ENCODE results near the gene IER2.
"Not testable (repeated sequence)": the region's sequence is repeated elsewhere in the genome, so short reads cannot be mapped to it uniquely, and the experiment has no call there.

The IER2 gene

DNA sequence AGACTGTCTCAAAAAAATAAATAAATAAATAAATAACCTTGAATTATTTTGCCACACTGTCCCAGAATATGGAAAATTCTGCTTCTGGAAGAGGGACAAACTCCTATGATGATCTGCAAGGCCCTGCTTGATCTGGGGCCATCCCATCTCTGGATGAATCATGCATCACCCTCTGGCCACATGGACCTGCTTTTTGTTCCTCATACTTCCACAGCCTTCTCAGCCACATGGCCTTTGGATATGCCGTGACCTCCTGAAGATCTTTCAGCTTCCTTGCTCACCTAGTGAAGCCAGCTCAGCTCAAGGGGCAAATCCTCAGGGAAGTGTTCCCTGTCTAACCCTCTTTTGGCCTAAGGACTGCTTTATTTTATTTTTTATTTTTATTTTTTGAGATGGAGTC is 10.3 kb downstream of the IER2 start:
- Histone ChIP-seq H3K36me3 (ENCODE audit: insufficient read depth, low read length) (no peaks in the 10 kb centered on the region), H3K9ac (ENCODE audit: low read depth, low read length) (no peak overlapping the region), H3K9me3 (ENCODE audit: control insufficient read depth, insufficient read depth, low read length) (no peaks in the 10 kb centered on the region), H3K4me1 (ENCODE audit: insufficient read depth, low read length) (peaks cover 20% of the 10 kb centered on the region)

DNA sequence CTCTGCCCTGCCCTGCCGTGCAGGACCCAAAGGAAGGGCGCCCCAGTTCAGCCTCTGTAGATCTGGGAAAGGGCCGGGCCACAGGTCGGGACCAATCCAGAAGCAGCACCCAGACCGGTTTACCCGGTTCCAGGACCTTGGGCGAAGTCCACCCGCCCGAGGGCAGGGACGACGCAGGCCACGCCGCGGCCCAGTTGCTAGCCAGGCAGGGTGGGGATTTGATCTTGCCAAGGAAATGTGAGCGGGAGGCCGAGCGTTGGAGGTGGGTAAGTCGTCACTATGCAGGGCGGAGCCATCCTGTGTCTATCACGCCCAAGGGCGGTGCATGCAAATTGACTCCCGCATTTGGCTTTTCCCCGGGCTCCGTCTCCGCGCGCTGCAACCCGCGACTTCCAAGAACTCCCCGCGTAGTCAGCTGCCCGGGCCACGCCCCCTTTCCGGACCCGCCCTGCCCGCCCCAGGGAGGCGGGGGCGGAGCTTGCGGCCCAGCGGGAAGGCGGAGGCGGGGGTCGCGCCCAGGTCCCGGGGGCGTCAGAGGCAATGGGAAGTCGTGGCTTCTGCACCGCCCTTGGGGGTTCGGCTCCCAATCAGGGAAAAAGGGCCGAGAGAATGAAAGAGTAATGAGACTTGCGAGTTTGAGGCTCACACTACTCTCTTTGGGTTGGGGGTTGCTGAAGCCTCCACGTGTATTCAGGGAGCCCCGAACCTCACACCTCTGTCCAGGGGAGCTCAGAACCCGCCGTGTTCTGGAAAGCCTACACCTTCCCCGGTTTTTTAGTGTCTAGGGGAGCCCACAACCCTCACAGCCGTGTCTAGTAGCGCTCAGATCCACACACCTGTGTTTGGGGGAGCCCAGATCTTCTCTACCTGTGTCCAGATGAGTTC is 12.8 kb downstream of the IER2 start:
- H3K9me3 ChIP-seq (ENCODE audit: control insufficient read depth, insufficient read depth, low read length), result no peaks in the 10 kb centered on the region
- H3K4me1 ChIP-seq (ENCODE audit: insufficient read depth, low read length), result peaks cover 23% of the 10 kb centered on the region
- H3K9ac ChIP-seq (ENCODE audit: low read depth, low read length), result peak overlapping the region; percentile 71
- H3K36me3 ChIP-seq (ENCODE audit: insufficient read depth, low read length), result no peaks in the 10 kb centered on the region

DNA sequence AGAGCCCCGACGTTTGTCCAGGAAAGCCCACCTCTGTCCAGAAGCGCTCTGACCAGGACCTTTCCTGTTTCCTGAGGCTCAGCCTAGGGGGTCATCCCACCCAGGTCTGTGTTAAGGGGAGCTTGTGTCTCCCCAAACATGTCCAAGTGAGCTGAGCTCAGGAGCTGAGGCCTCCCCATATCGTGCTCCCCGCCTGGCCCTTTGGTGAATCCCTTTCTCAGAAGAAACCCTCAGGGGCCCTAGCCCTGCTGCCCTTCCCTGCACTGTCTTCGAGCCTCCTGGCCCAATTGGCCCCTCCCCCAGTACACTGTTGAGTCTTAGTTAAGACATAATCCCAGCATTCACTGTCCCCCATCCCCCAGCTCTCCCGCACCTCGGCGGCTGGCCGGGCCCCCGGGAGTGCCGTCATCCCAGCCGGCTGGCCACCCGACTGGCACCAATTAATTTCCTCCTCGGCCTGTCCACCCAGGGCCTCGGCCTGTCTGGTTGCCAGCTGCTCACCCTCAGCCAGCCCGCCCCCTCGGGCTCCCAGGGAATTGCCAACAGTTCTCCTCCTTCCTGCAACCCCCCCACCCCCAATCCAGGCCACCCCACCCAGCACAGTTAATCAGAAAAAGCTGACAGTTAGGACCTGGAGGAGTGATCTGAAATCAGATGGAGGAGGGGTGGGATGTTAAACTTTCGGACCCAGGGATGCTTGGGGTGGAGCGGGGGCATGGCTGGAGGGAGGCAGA is 13.6 kb downstream of the IER2 start:
- Histone ChIP-seq H3K9me3 (ENCODE audit: control insufficient read depth, insufficient read depth, low read length) (no peaks in the 10 kb centered on the region), H3K4me1 (ENCODE audit: insufficient read depth, low read length) (peaks cover 23% of the 10 kb centered on the region), H3K9ac (ENCODE audit: low read depth, low read length) (peak overlapping the region; percentile 71), H3K36me3 (ENCODE audit: insufficient read depth, low read length) (no peaks in the 10 kb centered on the region)

DNA sequence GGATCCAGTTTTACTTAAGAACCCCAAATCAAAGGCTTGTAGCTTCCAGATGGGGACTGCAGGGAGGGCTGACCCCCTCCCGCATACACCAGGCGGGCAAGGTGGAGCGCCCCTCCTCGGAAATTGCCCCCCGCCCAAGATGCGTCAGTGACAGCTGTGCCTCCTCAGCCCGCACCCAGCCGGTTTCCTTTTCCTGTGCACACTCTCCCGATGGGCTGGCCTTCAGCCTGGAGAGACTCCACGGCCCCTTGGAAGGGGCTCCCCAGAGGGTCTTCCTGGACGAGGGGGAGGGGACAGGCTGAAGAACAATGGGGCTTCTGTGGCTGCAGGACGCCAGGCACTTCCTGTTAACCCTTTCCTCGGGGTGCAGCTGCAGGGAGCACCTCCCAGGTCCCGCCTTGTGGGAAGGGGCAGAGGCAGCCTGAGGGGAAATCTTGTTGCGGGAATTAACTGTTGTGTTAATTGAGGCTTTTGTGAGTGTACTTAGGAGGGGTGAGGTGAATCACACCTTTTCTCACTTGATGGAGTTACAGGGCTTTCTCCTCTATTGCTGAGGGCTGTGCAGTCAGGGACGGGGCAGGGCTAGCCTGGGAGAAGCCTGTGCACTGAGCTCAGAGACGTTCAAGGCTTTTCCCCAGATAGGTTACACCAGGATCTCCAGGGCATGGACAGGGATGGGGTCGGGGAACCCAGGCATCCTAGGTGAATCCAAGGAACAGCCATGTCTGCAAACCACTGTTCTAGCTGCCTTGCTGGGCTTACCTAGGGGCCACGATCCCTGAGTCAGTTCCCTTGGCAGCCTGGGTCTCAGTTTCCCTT is 14.3 kb downstream of the IER2 start:
- H3K36me3 ChIP-seq (ENCODE audit: insufficient read depth, low read length), result no peaks in the 10 kb centered on the region
- no peaks in the 10 kb centered on the region for H3K9me3 ChIP-seq (ENCODE audit: control insufficient read depth, insufficient read depth, low read length)
- H3K9ac ChIP-seq (ENCODE audit: low read depth, low read length), result peak overlapping the region; percentile 71
- peaks cover 29% of the 10 kb centered on the region for H3K4me1 ChIP-seq (ENCODE audit: insufficient read depth, low read length)

DNA sequence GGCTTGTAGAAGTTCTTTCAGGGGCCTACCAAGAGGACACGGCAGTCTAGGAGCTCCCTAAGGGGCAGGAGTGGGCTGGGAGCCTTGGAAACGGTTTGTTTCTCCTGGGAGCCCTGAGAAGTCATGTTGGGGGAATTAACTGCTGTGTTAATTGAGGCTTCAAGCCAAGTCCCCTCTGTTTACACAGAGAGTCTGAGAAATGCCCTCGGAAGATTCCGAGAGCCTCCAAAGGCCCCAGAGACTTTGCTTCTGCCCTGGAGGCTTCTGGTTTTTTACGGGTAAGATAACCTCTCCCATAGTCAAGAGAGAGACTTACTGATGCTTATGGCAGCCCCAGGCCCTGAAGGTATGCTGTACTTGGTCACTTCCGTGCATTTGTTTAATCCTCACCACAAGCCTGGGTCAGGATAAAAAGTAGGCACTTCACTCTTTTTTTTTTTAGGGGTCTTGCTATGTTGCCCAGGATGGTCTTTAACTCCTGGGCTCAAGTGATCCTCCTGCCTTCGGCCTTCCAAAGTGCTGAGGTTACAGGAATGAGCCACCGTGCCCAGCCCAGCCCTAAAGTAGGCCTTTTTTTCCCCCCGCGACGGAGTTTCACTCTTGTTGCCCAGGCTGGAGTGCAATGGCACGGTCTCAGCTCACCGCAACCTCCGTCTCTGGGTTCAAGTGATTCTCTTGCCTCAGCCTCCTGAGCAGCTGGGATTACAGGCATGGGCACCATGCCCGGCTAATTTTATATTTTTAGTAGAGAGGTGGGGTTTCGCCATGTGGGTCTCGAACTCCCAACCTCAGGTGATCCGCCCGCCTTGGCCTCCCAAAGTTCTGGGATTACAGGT is 15.2 kb downstream of the IER2 start:
- H3K9ac ChIP-seq (ENCODE audit: low read depth, low read length), result peak overlapping the region; percentile 51
- peaks cover 28% of the 10 kb centered on the region for H3K4me1 ChIP-seq (ENCODE audit: insufficient read depth, low read length)
- H3K9me3 ChIP-seq (ENCODE audit: control insufficient read depth, insufficient read depth, low read length), result no peaks in the 10 kb centered on the region
- H3K36me3 ChIP-seq (ENCODE audit: insufficient read depth, low read length), result no peaks in the 10 kb centered on the region

DNA sequence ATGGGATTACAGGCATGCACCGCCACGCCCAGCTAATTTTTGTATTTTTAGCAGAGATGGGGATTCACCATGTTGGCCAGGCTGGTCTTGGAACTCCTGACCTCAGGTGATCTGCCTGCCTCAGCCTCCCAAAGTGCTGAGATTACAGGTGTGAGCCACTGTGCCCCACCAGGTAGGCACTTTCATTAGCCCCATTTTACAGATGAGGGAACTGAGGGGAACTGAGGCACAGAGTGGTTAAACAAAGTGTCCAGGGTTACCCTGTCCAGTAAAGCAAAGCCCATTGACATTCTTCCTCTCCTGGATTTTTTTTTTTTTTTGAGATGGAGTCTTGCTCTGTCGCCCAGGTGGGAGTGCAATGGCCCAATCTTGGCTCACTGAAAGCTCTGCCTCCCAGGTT is 15.9 kb downstream of the IER2 start:
- not testable (repeated sequence) for H3K9ac ChIP-seq (ENCODE audit: low read depth, low read length); H3K36me3 ChIP-seq (ENCODE audit: insufficient read depth, low read length)

DNA sequence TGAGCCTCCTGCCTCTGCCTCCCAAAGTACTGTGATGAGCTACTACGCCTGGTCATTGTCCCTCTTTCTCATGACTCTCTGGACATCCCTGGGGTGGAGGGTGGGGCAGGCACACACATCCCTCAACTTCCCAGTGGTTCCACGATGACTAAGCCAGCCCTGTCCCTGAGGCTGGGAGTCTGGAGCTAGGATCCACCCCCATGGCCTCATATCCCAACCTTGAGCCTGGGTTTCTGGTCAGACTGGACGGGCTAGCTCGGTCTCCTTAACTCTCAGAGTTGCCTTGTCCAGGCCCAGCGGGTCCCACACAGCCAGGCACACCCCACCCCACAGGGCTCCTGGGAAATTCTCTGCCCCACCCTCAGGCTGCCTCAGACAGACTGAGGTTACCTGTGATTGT is 19.6 kb downstream of the IER2 start:
- no peaks in the 10 kb centered on the region for H3K9me3 ChIP-seq (ENCODE audit: control insufficient read depth, insufficient read depth, low read length)
- no peaks in the 10 kb centered on the region; the same call in 1 of the 2 replicates for H3K36me3 ChIP-seq (ENCODE audit: insufficient read depth, low read length)
- H3K9ac ChIP-seq (ENCODE audit: low read depth, low read length), result no peak overlapping the region
- peaks cover 24% of the 10 kb centered on the region for H3K4me1 ChIP-seq (ENCODE audit: insufficient read depth, low read length)

More for the DNA sequence above, 15.9 kb downstream of the IER2 start:
- H3K9me3 ChIP-seq (ENCODE audit: control insufficient read depth, insufficient read depth, low read length), result not testable (repeated sequence)
- peaks cover 24% of the 10 kb centered on the region for H3K4me1 ChIP-seq (ENCODE audit: insufficient read depth, low read length)

DNA sequence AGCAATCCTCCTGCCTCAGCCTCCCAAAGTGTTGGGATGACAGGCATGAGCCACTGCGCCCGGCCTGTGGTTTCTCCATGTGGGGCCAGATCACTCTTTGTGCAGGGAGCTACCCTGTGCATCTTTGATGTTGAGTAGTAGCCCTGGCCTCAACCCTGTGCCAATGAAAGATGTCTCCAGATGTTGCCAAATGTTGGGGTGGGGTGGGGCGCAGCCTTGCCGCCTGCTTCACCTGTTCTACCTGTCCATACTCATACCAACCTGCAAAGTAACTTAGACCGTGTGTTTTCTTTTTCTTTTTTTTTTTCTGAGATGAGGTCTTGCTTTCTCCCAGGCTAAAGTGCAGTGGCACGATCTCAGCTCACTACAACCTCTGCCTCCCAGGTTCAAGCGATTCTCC is 20.9 kb downstream of the IER2 start:
- Histone ChIP-seq H3K4me1 (ENCODE audit: insufficient read depth, low read length) (peaks cover 15% of the 10 kb centered on the region), H3K9ac (ENCODE audit: low read depth, low read length) (no peak overlapping the region), H3K36me3 (ENCODE audit: insufficient read depth, low read length) (no peaks in the 10 kb centered on the region; the same call in 1 of the 2 replicates), H3K9me3 (ENCODE audit: control insufficient read depth, insufficient read depth, low read length) (no peaks in the 10 kb centered on the region)

DNA sequence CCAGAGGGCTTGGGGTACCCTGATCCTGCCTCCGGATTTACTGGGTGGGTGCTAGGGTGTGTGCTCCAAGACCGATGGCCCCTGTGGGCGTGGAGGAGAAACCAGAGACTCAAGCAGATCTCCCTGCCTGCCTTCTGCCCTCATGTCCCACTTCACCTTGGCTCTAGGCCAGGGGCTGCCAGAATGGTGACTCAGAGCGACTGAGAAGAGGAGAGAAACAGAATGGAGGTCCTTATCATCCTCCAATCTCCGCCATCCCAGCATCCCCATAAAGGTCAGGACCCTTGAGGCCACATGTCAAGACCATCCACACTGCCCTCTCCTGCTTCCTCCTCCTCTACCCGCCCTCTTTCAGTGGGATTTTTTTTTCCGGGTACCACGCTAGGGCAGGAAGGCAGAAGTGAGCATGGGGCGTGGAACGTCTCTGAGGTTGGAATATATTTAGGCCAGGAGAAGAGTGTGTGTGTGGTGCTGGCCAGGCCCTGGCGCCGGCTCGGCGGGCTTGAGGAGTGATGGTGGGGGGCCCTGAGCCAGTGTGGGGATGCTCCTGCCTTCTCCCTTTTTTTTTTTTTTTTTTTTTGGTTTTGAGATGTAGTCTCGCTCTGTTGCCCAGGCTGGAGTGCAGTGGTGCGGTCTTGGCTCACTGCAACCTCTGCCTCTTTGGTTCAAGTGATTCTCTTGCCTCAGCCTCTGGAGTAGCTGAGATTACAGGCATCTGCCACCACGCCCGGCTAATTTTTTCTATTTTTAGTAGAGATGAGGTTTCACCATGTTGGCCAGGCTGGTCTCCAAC is 22.3 kb downstream of the IER2 start:
- peaks cover 8% of the 10 kb centered on the region for H3K4me1 ChIP-seq (ENCODE audit: insufficient read depth, low read length)
- no peaks in the 10 kb centered on the region; the same call in 1 of the 2 replicates for H3K36me3 ChIP-seq (ENCODE audit: insufficient read depth, low read length)
- H3K9me3 ChIP-seq (ENCODE audit: control insufficient read depth, insufficient read depth, low read length), result no peaks in the 10 kb centered on the region
- no peak overlapping the region for H3K9ac ChIP-seq (ENCODE audit: low read depth, low read length)

DNA sequence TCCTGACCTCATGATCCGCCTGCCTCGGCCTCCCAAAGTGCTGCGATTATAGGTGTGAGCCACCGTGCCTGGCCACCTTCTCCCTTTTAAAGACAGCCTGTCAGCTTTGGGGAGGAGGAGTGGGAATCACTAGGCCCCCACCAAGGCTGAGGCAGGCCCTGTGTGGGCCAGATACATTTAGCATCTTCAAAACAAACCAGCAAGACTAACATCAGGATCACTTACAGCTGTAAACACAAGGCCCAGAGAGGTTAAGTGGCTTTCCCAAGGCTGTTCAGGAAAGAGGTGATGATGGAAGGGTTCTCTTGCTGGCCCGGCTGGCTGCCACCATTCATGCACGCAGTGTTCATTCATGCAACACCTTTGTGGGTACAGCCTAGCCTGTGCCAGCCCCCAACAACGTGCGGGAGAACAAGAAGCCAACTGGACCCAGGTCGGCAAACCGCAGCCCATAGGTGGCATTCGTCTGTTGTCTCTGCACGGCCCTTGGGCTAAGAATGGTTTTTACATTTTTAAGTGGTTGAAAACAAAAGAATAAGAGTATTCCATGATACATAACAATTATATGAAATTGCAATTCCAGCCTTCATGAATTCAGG is 23.0 kb downstream of the IER2 start:
- H3K36me3 ChIP-seq (ENCODE audit: insufficient read depth, low read length), result no peaks in the 10 kb centered on the region; the same call in 1 of the 2 replicates
- no peak overlapping the region for H3K9ac ChIP-seq (ENCODE audit: low read depth, low read length)
- no peaks in the 10 kb centered on the region for H3K9me3 ChIP-seq (ENCODE audit: control insufficient read depth, insufficient read depth, low read length)
- peaks cover 8% of the 10 kb centered on the region for H3K4me1 ChIP-seq (ENCODE audit: insufficient read depth, low read length)

DNA sequence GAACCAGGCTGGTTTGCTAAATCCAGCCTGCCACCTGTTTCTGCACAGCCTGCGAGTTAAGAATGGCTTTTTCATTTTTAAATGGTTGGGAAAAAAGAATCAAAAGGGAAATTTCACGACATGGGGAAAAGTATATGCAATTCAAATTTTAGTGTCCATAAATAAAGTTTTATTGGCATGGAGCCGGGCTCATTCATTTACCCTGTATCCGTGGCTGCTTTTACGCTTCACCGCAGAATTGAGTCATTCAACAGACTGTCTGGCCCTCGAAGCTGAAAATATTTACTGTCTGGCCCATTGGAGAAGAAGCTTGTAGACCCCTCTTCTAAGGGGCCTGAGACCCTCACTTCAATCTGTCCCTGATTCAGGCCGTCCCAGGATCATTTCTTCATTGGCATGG is 26.1 kb downstream of the IER2 start:
- Histone ChIP-seq H3K4me1 (ENCODE audit: insufficient read depth, low read length) (no peaks in the 10 kb centered on the region; the same call in 1 of the 2 replicates), H3K36me3 (ENCODE audit: insufficient read depth, low read length) (no peaks in the 10 kb centered on the region; the same call in 1 of the 2 replicates), H3K9ac (ENCODE audit: low read depth, low read length) (no peak overlapping the region), H3K9me3 (ENCODE audit: control insufficient read depth, insufficient read depth, low read length) (no peaks in the 10 kb centered on the region)

DNA sequence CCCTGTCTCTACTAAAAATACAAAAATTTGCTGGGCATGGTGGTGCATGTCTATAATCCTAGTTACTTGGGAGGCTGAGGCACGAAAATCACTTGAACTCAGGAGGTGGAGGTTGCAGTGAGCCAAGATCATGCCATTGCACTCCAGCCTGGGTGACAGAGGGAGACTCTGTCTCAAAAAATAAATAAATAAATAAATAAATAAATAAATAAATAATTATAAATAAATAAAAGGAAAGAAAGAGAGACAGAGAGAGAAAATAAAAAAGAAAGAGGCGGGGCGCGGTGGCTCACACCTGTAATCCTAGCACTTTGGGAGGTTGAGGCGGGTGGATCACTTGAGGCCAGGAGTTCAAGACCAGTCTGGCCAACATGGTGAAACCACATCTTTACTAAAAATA is 27.4 kb downstream of the IER2 start:
- H3K4me1 ChIP-seq (ENCODE audit: insufficient read depth, low read length); H3K9ac ChIP-seq (ENCODE audit: low read depth, low read length); H3K36me3 ChIP-seq (ENCODE audit: insufficient read depth, low read length); H3K9me3 ChIP-seq (ENCODE audit: control insufficient read depth, insufficient read depth, low read length): not testable (repeated sequence)

DNA sequence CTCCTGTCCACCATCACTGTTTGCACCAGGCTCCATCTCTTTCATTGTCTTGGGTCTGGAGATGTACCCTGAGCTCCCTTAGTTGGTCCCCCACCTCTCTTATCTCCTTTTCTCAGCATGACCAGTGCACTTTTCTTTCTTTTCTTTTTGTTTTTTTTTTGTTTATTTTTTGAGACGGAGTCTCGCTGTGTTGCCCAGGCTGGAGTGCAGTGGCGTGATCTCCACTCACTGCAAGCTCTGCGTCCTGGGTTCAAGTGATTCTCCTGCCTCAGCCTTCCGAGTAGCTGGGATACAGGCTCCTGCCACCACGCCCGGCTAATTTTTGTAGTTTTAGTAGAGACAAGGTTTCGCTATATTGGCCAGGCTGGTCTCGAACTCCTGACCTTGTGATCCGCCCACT is 28.1 kb downstream of the IER2 start:
- not testable (repeated sequence) for H3K9ac ChIP-seq (ENCODE audit: low read depth, low read length); H3K4me1 ChIP-seq (ENCODE audit: insufficient read depth, low read length); H3K36me3 ChIP-seq (ENCODE audit: insufficient read depth, low read length); H3K9me3 ChIP-seq (ENCODE audit: control insufficient read depth, insufficient read depth, low read length)

Data from ES-I3 (cell line).